Progenitor cell of endocrine pancreas (in vitro differentiated cells): ENCODE results near the gene KIAA0753. TPM values are rescaled to one million over a fixed set of nuclear protein-coding genes. Genes with fewer than 3 reads are reported as not detected.

Experiments
- DNase-seq: peaks from one replicate; pipeline ENCODE4 v3.0.0; 2021; ENCODE audit warnings: low spot score; ENCODE audit not compliant: unreplicated experiment
- H3K27ac Mint-ChIP-seq: 2 replicates; pipeline ENCODE4 v1.8.0; 2021; ENCODE audit warnings: mild to moderate bottlenecking, moderate library complexity, mixed read lengths
- H3K27me3 Mint-ChIP-seq: 2 replicates; pipeline ENCODE4 v1.8.0; 2021; ENCODE audit warnings: mixed read lengths
- H3K36me3 Mint-ChIP-seq: 2 replicates; pipeline ENCODE4 v1.8.0; 2022; ENCODE audit warnings: mixed read lengths; ENCODE audit not compliant: insufficient read depth
- H3K4me1 Mint-ChIP-seq: 2 replicates; pipeline ENCODE4 v1.8.0; 2021; ENCODE audit warnings: low read depth, mixed read lengths
- H3K4me3 Mint-ChIP-seq: 2 replicates; pipeline ENCODE4 v1.8.0; 2021; ENCODE audit warnings: low read depth, mild to moderate bottlenecking, moderate library complexity, mixed read lengths
- H3K9me3 Mint-ChIP-seq: 2 replicates; pipeline ENCODE4 v1.8.0; 2021; ENCODE audit warnings: low read depth, mixed read lengths
- total RNA-seq: library from RNA; stranded (reverse); gene quantifications from 2 replicates; pipeline ENCODE4 v1.2.1, GENCODE V29; 2021
- TF ChIP-seq, protein P1 (sequence below): fragments of 200-600 bp; sonication (generic); IDR thresholded peaks from one replicate; pipeline ENCODE4 v1.5.0; 2021; ENCODE audit warnings: antibody characterized with exemption, mild to moderate bottlenecking; ENCODE audit not compliant: unreplicated experiment

KIAA0753 gene
- total RNA-seq, 1 donor from 2014 or later, result 55.9 TPM

DNA sequence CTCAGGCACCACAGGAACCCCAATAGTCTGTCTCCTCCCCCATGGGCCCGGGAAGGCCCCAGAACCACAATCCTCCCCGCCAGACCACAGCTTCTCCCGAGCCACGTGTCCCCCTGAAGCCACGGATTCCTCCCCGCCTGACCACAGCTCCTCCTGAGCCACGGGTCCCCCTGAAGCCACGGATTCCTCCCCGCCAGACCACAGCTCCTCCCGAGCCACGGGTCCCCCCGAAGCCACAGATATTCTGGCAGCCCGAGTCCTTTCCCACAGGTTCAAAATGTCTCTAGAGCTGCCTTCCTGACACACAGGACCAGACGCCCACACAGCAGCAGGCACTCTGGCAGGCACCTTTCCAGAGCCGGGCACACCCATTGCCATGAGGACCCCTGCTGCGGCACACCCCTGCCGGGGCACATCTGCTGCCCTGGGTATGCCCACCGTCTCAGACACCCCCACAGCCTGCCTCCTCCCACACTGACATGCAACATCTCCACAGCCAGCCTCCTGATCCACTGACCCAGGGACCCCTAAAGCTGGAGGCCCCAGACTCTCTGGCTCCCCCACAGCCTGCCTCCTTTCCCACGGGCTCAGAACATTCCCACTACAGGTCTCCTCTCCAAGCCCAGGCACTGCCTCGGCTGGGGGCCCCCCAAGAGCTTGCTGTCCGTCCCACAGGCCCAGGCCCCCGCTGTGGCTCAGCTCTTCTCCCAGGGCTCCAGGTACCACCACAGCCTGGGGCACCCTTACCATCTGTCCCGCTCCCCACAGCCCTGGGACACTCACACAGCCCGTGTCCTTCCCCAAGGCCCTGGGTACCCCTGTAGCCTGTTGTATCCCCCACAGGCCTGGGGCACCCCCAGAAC, 2.2 kb downstream of the KIAA0753 start:
- Mint-ChIP-seq H3K27ac (peak overlapping the region; percentile 99), H3K9me3 (no peaks in the 10 kb centered on the region), H3K4me1 (peaks cover 21% of the 10 kb centered on the region), H3K36me3 (peaks cover 13% of the 10 kb centered on the region), H3K4me3 (peak overlapping the region; percentile 95), H3K27me3 (no peaks in the 10 kb centered on the region)
- TF ChIP-seq, protein P1, sequence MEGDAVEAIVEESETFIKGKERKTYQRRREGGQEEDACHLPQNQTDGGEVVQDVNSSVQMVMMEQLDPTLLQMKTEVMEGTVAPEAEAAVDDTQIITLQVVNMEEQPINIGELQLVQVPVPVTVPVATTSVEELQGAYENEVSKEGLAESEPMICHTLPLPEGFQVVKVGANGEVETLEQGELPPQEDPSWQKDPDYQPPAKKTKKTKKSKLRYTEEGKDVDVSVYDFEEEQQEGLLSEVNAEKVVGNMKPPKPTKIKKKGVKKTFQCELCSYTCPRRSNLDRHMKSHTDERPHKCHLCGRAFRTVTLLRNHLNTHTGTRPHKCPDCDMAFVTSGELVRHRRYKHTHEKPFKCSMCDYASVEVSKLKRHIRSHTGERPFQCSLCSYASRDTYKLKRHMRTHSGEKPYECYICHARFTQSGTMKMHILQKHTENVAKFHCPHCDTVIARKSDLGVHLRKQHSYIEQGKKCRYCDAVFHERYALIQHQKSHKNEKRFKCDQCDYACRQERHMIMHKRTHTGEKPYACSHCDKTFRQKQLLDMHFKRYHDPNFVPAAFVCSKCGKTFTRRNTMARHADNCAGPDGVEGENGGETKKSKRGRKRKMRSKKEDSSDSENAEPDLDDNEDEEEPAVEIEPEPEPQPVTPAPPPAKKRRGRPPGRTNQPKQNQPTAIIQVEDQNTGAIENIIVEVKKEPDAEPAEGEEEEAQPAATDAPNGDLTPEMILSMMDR, result no peak
- no peak for DNase-seq

DNA sequence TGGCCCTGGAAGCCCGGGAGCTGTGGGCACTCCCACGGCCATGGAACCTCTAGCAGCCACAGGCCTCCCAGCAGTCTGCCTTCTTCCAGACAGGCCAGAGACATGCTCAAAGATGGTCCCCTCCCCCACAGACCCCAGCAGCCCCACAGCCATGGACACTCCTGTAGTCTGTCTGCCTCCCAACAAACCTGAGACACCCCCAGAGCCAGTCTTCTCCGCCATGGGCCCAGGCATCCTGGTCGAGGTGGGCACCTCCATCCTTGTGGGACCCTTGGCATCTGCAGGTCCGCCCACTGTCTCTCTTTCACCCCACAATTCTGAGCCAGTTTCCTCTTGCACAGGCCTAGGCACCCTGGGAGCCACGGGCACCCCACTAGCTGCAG, 3.1 kb downstream of the KIAA0753 start:
- H3K27me3 Mint-ChIP-seq, result no peaks in the 10 kb centered on the region
- no peak overlapping the region for H3K4me3 Mint-ChIP-seq
- TF ChIP-seq, protein P1, result no peak
- DNase-seq, result no peak
- no peaks in the 10 kb centered on the region for H3K9me3 Mint-ChIP-seq
- H3K27ac Mint-ChIP-seq, result no peak overlapping the region
- peaks cover 19% of the 10 kb centered on the region for H3K4me1 Mint-ChIP-seq
- H3K36me3 Mint-ChIP-seq, result peaks cover 19% of the 10 kb centered on the region

DNA sequence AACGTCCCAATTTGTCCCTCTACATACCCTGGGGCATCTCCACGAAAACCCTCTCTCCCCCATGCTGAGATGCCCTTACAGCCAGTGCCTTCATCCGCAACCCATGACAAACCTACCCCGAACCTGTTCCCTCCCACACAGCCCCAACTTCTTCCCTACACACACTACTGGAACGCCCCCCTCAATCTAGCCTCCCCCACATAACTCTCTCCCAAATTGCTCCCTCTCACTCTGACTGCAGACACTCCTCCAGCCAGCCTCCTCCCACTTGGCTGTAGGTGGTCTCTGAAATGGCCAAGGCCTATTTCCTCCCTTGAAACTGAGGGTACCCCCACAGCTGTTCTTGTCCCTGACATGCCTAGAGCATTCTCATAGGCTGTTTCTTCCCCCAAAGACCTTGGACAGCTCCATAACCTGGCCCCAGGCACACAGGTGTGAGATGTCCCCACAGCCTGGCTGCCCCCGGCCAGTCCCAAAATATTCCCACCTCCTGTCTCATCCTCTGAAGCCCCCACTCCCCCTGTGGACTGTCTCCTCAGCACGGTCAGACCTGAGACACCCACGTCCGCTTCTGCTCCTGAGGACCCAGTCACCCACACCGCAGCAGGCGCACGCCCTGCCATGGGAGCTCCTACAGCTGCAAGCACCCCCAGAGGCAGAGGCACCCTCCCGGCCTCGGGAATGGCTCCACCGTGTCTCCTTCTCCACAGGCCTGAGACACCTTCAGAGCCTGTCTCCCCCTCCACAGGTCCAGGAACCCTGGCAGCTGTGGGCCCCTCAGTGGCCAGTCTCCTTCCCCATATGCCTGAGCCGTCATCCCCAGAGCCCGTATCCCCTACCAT, 3.7 kb downstream of the KIAA0753 start:
- H3K36me3 Mint-ChIP-seq, result peaks cover 20% of the 10 kb centered on the region
- H3K27me3 Mint-ChIP-seq, result no peaks in the 10 kb centered on the region
- H3K9me3 Mint-ChIP-seq, result no peaks in the 10 kb centered on the region
- H3K4me3 Mint-ChIP-seq, result no peak overlapping the region
- DNase-seq, result no peak
- H3K4me1 Mint-ChIP-seq, result peaks cover 16% of the 10 kb centered on the region
- TF ChIP-seq, protein P1, result no peak
- no peak overlapping the region for H3K27ac Mint-ChIP-seq

DNA sequence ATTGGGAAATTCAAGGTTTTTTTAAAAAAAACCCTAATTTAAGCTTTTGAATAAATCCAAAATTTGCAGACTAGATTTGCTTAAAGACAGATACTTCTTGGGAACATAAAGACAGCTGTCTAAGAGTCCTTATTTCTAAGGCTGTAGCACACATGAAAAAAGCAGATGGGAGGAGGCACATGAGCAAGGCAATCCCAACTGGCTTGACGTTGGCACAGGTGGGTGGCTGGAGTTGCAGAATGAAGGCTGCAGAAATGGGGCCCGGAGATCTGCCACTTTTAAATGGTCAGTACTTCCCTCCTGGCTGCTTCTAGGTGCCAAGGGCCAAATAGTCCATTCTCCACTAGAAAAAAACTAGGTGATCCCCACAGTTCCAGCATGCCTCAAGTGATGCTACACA, 4.4 kb downstream of the KIAA0753 start:
- Mint-ChIP-seq H3K4me1 (peaks cover 12% of the 10 kb centered on the region), H3K36me3 (peaks cover 24% of the 10 kb centered on the region), H3K4me3 (no peak overlapping the region), H3K9me3 (no peaks in the 10 kb centered on the region), H3K27me3 (no peaks in the 10 kb centered on the region), H3K27ac (no peak overlapping the region)
- DNase-seq, result no peak
- TF ChIP-seq, protein P1, result no peak

DNA sequence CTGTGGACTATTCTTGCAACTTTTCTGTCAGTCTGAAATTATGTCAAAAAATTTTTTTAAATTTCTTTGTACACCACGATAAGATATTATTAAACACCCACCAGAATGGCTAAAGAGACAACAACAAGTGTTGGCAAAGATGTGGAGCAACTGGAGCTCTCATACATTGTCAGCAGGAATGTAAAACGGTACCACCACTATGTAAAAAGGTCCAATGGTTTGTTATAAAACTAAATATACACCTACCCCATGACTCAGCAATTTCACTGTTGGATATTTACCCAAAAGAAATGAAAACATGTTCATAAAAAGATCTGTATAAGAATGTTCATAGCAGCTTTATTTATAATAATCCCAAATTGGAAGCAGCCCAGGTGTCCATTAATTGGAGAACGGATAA, 7.2 kb downstream of the KIAA0753 start:
- DNase-seq, result no peak
- Mint-ChIP-seq H3K4me1 (peaks cover 2% of the 10 kb centered on the region), H3K36me3 (peaks cover 31% of the 10 kb centered on the region), H3K27ac (peak overlapping the region; percentile 65), H3K27me3 (no peaks in the 10 kb centered on the region), H3K9me3 (no peaks in the 10 kb centered on the region), H3K4me3 (no peak overlapping the region)
- TF ChIP-seq, protein P1, result no peak
